ENCODE measurements around the gene POMGNT1. TPM values are rescaled to one million over a fixed set of nuclear protein-coding genes. Genes with fewer than 3 reads are reported as not detected.

POMGNT1 gene
- total and polyA plus RNA-seq, 2 of the 8 experiments (the other 6 are each of a cell fraction or from before 2014, with no cell fraction given): 28.0 to 40.3 TPM

- Histone ChIP-seq H3K23me2 (ENCODE audit: low read depth, low read length) (no peaks in the 10 kb centered on the region), H3K79me2 (ENCODE audit: control insufficient read depth in 1 of 2, insufficient read depth in 2 of 2, low read length in 2 of 2) (no peaks in the 10 kb centered on the region), H2BK12ac (ENCODE audit: low read depth, low read length) (no peak overlapping the region), H2AK5ac (ENCODE audit: low read depth, low read length) (no peak overlapping the region), H3K4me3 (ENCODE audit: extremely low read depth in 1 of 4, insufficient read depth in 2 of 4, low read depth in 3 of 4, low read length in 4 of 4) (no peak overlapping the region), H4K91ac (replicated peaks; ENCODE audit: insufficient read length, low read length) (no peak overlapping the region), H3K56ac (replicated peaks; ENCODE audit: insufficient read length, low read depth, low read length) (no peak overlapping the region), H2AFZ (ENCODE audit: low read length) (no peak overlapping the region), H2BK120ac (replicated peaks; ENCODE audit: low read depth, low read length) (no peak overlapping the region), H3K9ac (replicated peaks in 1 of 4; ENCODE audit: extremely low read depth in 1 of 4, low read depth in 3 of 4, low read length in 3 of 4) (no peak overlapping the region; a peak in 2 of 7 replicates), H3K4me2 (ENCODE audit: insufficient read depth in 1 of 2, low read depth in 2 of 2, low read length in 2 of 2) (no peak overlapping the region), H3K79me1 (ENCODE audit: low read depth, low read length) (no peaks in the 10 kb centered on the region), H2BK20ac (ENCODE audit: low read length) (no peak overlapping the region), H3K27ac (ENCODE audit: low read depth, low read length) (no peak overlapping the region), H4K8ac (ENCODE audit: extremely low read depth, insufficient read depth, low read length) (no peak overlapping the region), H4K20me1 (replicated peaks in 1 of 2; ENCODE audit: control insufficient read depth in 1 of 2, insufficient read depth in 2 of 2, low read length in 2 of 2) (peaks cover 0 to 3% of the 10 kb centered on the region in 2 experiments), H3K23ac (ENCODE audit: insufficient read length) (no peak overlapping the region), H3K36me3 (ENCODE audit: control insufficient read depth in 2 of 4, insufficient read depth in 4 of 4, low read length in 3 of 4) (peaks cover 0 to 11% (median 8%) of the 10 kb centered on the region in 4 experiments; a peak in 5 of 8 replicates), H2BK5ac (ENCODE audit: low read depth, low read length) (no peak overlapping the region), H3K18ac (ENCODE audit: extremely low read depth, low read length) (no peak overlapping the region), H3K4ac (replicated peaks; ENCODE audit: insufficient read length, low read depth, low read length) (no peak overlapping the region), H3K14ac (ENCODE audit: insufficient read length) (no peak overlapping the region), H3K27me3 (replicated peaks in 1 of 4; ENCODE audit: control insufficient read depth in 3 of 4, extremely low read depth in 1 of 4, insufficient read depth in 3 of 4, low read length in 3 of 4) (no peaks in the 10 kb centered on the region), H3K9me3 (ENCODE audit: insufficient read depth in 2 of 2, low read depth in 1 of 2, low read length in 1 of 2) (no peaks in the 10 kb centered on the region), H3K4me1 (replicated peaks in 1 of 4; ENCODE audit: control insufficient read depth in 3 of 4, insufficient read depth in 4 of 4, low read length in 3 of 4) (no peaks in the 10 kb centered on the region), H4K5ac (ENCODE audit: insufficient read length, low read depth, low read length) (no peak overlapping the region), H2BK15ac (ENCODE audit: low read length) (no peak overlapping the region)
- POLR2A ChIA-PET (ENCODE audit: partially characterized antibody): interaction anchor here (0.5 to 1.2 kb wide), 4 partner anchors 9 to 22 kb away, joined by 3 read pairs; no protein-coding TSS in a partner anchor
- CTCF ChIA-PET (ENCODE audit: partially characterized antibody): interaction anchor here (1.2 to 5.2 kb wide), 3 partner anchors 9 to 33 kb away, joined by 5 to 34 read pairs (median 12); no protein-coding TSS in a partner anchor
- no peak for FAIRE-seq
- no peak for DNase-seq (ENCODE audit: low read depth in 1 of 2, low spot score in 2 of 2)
- WGBS, 2 experiments (ENCODE audit: extremely low coverage in 1 of 2, insufficient coverage in 1 of 2, insufficient read length in 1 of 2, insufficient replicate concordance in 2 of 2, low coverage in 1 of 2, low lambda C conversion rate in 2 of 2, missing lambda C conversion rate in 1 of 2): 85% methylated on average over 3 of the region's 3 CpGs; no CpG with 5 or more reads in 1 of the 2 experiments
- TF ChIP-seq RNF2 (IDR thresholded peaks at IDR 0.05; ENCODE audit: borderline replicate concordance, low read depth, low read length, missing control alignments, poor library complexity, severe bottlenecking) (no peak), HDAC6 (IDR thresholded peaks at IDR 0.05; ENCODE audit: low read depth, low read length) (no peak), MAX (IDR thresholded peaks at IDR 0.05) (no peak), PHF8 (conservative IDR thresholded peaks at IDR 0.05; ENCODE audit: low read depth, low read length) (no peak), CTCF (IDR thresholded peaks at IDR 0.05; ENCODE audit: control extremely low read depth in 1 of 3, insufficient read depth in 1 of 3, low read depth in 1 of 3, low read length in 3 of 3) (no peak), RBBP5 (IDR thresholded peaks at IDR 0.05; ENCODE audit: borderline replicate concordance, low read depth, low read length) (no peak), SIRT6 (IDR thresholded peaks at IDR 0.05; ENCODE audit: low read length) (no peak), TAF7 (optimal IDR thresholded peaks at IDR 0.05; ENCODE audit: borderline replicate concordance, low read depth, low read length) (no peak), SRF (IDR thresholded peaks at IDR 0.05; ENCODE audit: low read depth, low read length) (no peak), RAD21 (IDR thresholded peaks at IDR 0.05 in 1 of 2, conservative IDR thresholded peaks at IDR 0.05 in 1 of 2; ENCODE audit: low read depth in 2 of 2, low read length in 2 of 2) (no peak)
These were observed 7.7 kb downstream of the POMGNT1 start for GRCh38 chr1:46190539-46190938.
